OCI-M2 (cell line): Measurements from ENCODE around the gene KCNH8.
"Not testable (repeated sequence)": the region's sequence is repeated elsewhere in the genome, so short reads cannot be mapped to it uniquely, and the experiment has no call there.

ENCODE experiments used
- DNase-seq: peaks from one replicate; lab custom pipeline; 2025; ENCODE audit not compliant: unreplicated experiment; lab: John Stamatoyannopoulos, UW

Gene KCNH8

GRCh38 chr3:19171794-19172193 lies 23.5 kb downstream of the KCNH8 start:
- DNase-seq, result no peak

- no peak for DNase-seq
These were observed 25.6 kb downstream of the KCNH8 start for GRCh38 chr3:19173945-19174344.

GRCh38 chr3:19183584-19183983 lies 35.3 kb downstream of the KCNH8 start:
- no peak for DNase-seq

- no peak for DNase-seq
These were observed 41.8 kb downstream of the KCNH8 start for GRCh38 chr3:19190126-19190525.

GRCh38 chr3:19190602-19191001 lies 42.3 kb downstream of the KCNH8 start:
- no peak for DNase-seq

- DNase-seq, result no peak
These were observed 50.8 kb downstream of the KCNH8 start for GRCh38 chr3:19199131-19199530.

- DNase-seq, result no peak
These were observed 54.0 kb downstream of the KCNH8 start for GRCh38 chr3:19202303-19202702.

- DNase-seq, result no peak
These were observed 54.4 kb downstream of the KCNH8 start for GRCh38 chr3:19202754-19203153.

- no peak for DNase-seq
These were observed 58.2 kb downstream of the KCNH8 start for GRCh38 chr3:19206540-19206939.

GRCh38 chr3:19213603-19214220 lies 65.4 kb downstream of the KCNH8 start:
- DNase-seq, result no peak

- no peak for DNase-seq
These were observed 67.1 kb downstream of the KCNH8 start for GRCh38 chr3:19215427-19215826.

- DNase-seq, result no peak
These were observed 68.5 kb downstream of the KCNH8 start for GRCh38 chr3:19216669-19217337.

- DNase-seq, result no peak
These were observed 72.0 kb downstream of the KCNH8 start for GRCh38 chr3:19220311-19220710.

- no peak for DNase-seq
These were observed 72.8 kb downstream of the KCNH8 start for GRCh38 chr3:19221081-19221480.

GRCh38 chr3:19226479-19226878 lies 78.2 kb downstream of the KCNH8 start:
- no peak for DNase-seq

- DNase-seq, result no peak
These were observed 79.9 kb downstream of the KCNH8 start for GRCh38 chr3:19228167-19228566.

- DNase-seq, result no peak
These were observed 80.8 kb downstream of the KCNH8 start for GRCh38 chr3:19229086-19229485.

- DNase-seq, result not testable (repeated sequence)
These were observed 81.6 kb downstream of the KCNH8 start for GRCh38 chr3:19229881-19230280.

- DNase-seq, result no peak
These were observed 83.6 kb downstream of the KCNH8 start for GRCh38 chr3:19231792-19232461.

GRCh38 chr3:19232566-19232965 lies 84.3 kb downstream of the KCNH8 start:
- DNase-seq, result no peak

GRCh38 chr3:19233882-19234784 lies 85.8 kb downstream of the KCNH8 start:
- DNase-seq, result not testable (repeated sequence)
